ENCODE data around the gene GRHL1.

Gene GRHL1

DNA sequence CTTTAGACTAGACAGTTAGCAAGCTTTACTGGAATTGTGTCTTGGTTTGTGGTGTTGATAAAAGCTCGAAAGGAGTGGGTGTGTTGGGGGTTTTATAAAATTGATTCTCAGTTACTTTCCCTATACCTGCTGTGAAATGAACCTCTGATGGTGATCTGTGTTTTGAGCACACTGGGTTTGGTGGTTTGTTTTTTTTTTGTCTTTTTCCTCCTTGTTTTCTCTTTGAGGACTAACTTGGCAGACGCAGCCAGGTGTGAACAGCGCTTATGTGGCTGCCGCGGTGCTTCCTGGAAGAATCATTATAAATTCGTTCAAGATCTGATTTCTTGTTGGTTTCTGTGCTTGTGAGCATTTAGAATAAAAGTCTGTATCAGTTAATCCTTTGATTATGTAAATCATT, 28.5 kb downstream of the GRHL1 start:
- Histone ChIP-seq H3K9me3 (ENCODE audit: control insufficient read depth, insufficient read depth, low read length) (no peaks in the 10 kb centered on the region), H3K4me3 (ENCODE audit: low read depth, low read length) (no peak overlapping the region), H3K9ac (ENCODE audit: low read depth, low read length) (no peak overlapping the region), H3K27me3 (ENCODE audit: control insufficient read depth, insufficient read depth, low read length) (no peaks in the 10 kb centered on the region), H3K36me3 (ENCODE audit: control insufficient read depth, insufficient read depth, low read length) (no peaks in the 10 kb centered on the region), H3K4me1 (ENCODE audit: control insufficient read depth, insufficient read depth, low read length) (no peaks in the 10 kb centered on the region)

DNA sequence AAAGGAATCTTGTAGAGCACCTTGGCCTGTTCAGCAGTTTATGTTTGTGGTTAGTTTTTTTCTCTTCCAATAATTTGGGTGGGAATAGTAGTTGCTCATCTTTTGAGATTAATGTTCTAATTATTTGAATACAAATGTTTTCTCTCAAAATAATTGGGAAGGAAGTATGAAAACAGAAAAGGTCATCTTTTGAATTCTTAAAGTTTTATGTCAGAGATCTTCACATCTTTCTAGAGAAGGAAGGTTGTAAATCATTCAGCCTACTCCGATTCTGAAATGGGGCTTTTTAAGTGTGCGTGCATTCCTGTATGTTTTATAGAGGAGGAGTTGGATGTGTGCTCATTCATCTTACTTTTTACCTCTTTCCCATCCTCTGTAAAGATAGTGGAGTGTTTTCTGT, 29.0 kb downstream of the GRHL1 start:
- H3K27me3 ChIP-seq (ENCODE audit: control insufficient read depth, insufficient read depth, low read length), result no peaks in the 10 kb centered on the region
- H3K4me1 ChIP-seq (ENCODE audit: control insufficient read depth, insufficient read depth, low read length), result no peaks in the 10 kb centered on the region
- no peak overlapping the region for H3K9ac ChIP-seq (ENCODE audit: low read depth, low read length)
- H3K9me3 ChIP-seq (ENCODE audit: control insufficient read depth, insufficient read depth, low read length), result no peaks in the 10 kb centered on the region
- no peak overlapping the region for H3K4me3 ChIP-seq (ENCODE audit: low read depth, low read length)
- no peaks in the 10 kb centered on the region for H3K36me3 ChIP-seq (ENCODE audit: control insufficient read depth, insufficient read depth, low read length)

DNA sequence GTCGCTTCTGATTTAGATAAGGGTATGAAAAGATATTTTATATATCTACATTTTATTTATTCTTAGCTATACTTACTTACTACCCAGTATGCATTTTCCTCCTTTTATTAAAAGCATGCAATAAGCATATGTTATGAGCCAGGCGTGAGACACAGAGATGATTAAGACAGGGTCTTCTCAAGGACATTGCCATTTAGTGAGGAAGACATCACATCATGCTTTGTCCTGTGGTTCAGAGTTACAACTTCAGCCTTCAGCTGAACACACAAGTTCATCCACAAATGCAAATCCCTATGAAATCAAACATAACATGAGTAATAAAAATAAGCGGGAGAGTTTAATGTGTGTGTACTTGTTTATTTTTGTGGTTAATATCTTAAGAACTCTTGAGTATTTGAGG, 30.2 kb downstream of the GRHL1 start:
- no peaks in the 10 kb centered on the region for H3K4me1 ChIP-seq (ENCODE audit: control insufficient read depth, insufficient read depth, low read length)
- H3K4me3 ChIP-seq (ENCODE audit: low read depth, low read length), result no peak overlapping the region
- H3K27me3 ChIP-seq (ENCODE audit: control insufficient read depth, insufficient read depth, low read length), result no peaks in the 10 kb centered on the region
- no peaks in the 10 kb centered on the region for H3K36me3 ChIP-seq (ENCODE audit: control insufficient read depth, insufficient read depth, low read length)
- H3K9me3 ChIP-seq (ENCODE audit: control insufficient read depth, insufficient read depth, low read length), result no peaks in the 10 kb centered on the region
- H3K9ac ChIP-seq (ENCODE audit: low read depth, low read length), result no peak overlapping the region

DNA sequence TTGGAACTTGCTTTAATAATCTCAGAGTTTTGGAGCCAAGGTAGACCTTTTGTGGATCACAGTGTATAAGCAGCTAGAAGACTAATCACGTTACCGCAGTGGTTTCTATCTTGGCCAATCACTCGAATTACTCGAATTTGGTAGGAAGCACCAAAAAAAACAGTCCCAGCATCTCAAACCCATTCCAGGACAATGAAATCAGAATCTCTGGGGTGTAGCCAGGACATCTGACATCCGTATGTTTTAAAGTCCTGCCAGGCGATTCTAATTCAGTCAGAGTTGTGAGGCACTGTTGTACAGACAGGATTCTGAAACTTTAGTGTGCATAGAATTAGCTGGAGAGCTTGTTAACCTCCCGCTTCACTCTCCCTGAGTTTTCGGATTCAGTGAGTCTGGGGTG, 30.8 kb downstream of the GRHL1 start:
- Histone ChIP-seq H3K9me3 (ENCODE audit: control insufficient read depth, insufficient read depth, low read length) (no peaks in the 10 kb centered on the region), H3K27me3 (ENCODE audit: control insufficient read depth, insufficient read depth, low read length) (no peaks in the 10 kb centered on the region), H3K36me3 (ENCODE audit: control insufficient read depth, insufficient read depth, low read length) (no peaks in the 10 kb centered on the region), H3K4me1 (ENCODE audit: control insufficient read depth, insufficient read depth, low read length) (no peaks in the 10 kb centered on the region), H3K4me3 (ENCODE audit: low read depth, low read length) (no peak overlapping the region), H3K9ac (ENCODE audit: low read depth, low read length) (no peak overlapping the region)

DNA sequence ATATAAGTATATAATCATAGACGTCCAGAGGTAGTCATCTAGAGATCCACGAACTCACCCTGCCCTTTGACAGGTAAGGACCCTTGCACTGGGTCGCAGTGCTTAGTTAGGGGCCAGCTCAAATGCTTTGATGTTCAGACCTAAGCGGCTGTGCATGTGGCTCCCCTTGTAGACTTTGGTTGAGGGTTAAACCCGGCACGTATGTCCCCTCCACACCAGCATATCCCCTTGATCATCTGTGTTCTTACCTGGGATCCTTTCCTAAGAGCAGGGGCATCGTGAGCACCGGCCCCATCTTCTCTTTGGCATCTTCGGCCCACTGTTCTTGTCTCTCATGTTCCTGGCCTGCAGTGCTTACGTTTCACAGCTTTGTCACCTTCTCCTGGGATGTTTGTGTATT, 31.4 kb downstream of the GRHL1 start:
- Histone ChIP-seq H3K36me3 (ENCODE audit: control insufficient read depth, insufficient read depth, low read length) (no peaks in the 10 kb centered on the region), H3K4me3 (ENCODE audit: low read depth, low read length) (no peak overlapping the region), H3K4me1 (ENCODE audit: control insufficient read depth, insufficient read depth, low read length) (no peaks in the 10 kb centered on the region), H3K9me3 (ENCODE audit: control insufficient read depth, insufficient read depth, low read length) (no peaks in the 10 kb centered on the region), H3K27me3 (ENCODE audit: control insufficient read depth, insufficient read depth, low read length) (no peaks in the 10 kb centered on the region), H3K9ac (ENCODE audit: low read depth, low read length) (no peak overlapping the region)

DNA sequence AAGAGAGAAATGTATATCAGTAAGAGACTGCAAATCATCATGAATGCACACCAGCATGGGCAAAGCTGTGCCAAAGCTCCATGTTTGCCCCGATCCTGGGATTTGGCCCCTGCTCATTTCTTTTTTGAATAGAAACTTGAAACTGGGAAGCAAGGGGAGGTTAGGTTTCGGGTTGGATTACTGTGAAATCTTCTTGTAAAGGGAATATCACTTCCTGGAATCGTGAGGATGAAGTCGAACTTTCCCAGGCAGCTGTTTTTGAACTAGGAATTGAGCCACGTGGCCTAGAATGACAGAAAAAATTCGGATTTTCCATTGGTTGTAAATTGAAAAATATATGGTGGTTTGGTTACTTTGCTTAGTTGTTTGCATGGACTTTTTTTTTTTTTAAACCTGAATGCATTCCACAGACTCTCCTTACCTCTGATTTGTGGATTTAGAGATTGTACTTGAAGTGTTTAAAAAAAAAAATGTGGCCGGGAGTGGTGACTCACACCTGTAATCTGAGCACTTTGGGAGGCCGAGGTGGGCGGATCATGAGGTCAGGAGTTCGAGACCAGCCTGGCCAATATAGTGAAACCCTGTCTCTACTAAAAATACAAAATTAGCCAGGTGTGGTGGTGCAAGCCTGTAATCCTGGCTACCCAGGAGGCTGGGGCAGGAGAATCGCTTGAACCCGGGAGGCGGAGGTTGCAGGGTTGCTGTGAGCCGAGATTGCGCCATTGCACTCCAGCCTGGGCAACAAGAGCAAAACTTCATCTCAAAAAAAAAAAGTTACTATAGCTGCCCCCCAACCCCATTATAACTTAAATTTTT, 32.1 kb downstream of the GRHL1 start:
- Histone ChIP-seq H3K4me3 (ENCODE audit: low read depth, low read length) (no peak overlapping the region), H3K9ac (ENCODE audit: low read depth, low read length) (no peak overlapping the region), H3K4me1 (ENCODE audit: control insufficient read depth, insufficient read depth, low read length) (no peaks in the 10 kb centered on the region), H3K36me3 (ENCODE audit: control insufficient read depth, insufficient read depth, low read length) (no peaks in the 10 kb centered on the region), H3K27me3 (ENCODE audit: control insufficient read depth, insufficient read depth, low read length) (no peaks in the 10 kb centered on the region), H3K9me3 (ENCODE audit: control insufficient read depth, insufficient read depth, low read length) (no peaks in the 10 kb centered on the region)

DNA sequence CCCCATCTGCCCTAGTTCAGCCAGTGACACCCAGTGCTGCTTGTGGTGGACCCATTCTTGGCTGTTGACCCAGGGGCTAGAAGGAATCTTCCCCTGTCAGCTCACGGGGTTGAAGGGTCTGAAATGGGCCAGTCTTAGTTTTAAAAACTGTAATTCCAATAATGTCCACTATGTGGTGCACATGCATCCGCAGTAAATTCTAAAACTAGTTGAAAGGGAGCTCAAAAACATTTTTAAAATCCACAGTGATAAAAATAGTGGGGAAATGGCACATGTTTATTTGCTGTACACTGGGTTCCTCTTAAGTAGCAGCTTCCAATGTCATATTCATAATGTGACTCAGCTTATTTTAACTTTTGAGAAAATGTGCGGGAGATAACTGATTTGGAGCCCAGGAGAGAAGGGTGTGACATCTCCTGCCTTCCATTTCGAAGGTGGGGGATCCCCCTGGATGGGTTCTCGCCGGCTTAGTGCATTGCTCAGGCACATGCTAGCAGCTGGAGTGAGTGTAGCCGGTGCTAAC, 32.8 kb downstream of the GRHL1 start:
- no peaks in the 10 kb centered on the region for H3K9me3 ChIP-seq (ENCODE audit: control insufficient read depth, insufficient read depth, low read length)
- no peaks in the 10 kb centered on the region for H3K36me3 ChIP-seq (ENCODE audit: control insufficient read depth, insufficient read depth, low read length)
- no peaks in the 10 kb centered on the region for H3K27me3 ChIP-seq (ENCODE audit: control insufficient read depth, insufficient read depth, low read length)
- H3K9ac ChIP-seq (ENCODE audit: low read depth, low read length), result no peak overlapping the region
- H3K4me1 ChIP-seq (ENCODE audit: control insufficient read depth, insufficient read depth, low read length), result no peaks in the 10 kb centered on the region
- no peak overlapping the region for H3K4me3 ChIP-seq (ENCODE audit: low read depth, low read length)

DNA sequence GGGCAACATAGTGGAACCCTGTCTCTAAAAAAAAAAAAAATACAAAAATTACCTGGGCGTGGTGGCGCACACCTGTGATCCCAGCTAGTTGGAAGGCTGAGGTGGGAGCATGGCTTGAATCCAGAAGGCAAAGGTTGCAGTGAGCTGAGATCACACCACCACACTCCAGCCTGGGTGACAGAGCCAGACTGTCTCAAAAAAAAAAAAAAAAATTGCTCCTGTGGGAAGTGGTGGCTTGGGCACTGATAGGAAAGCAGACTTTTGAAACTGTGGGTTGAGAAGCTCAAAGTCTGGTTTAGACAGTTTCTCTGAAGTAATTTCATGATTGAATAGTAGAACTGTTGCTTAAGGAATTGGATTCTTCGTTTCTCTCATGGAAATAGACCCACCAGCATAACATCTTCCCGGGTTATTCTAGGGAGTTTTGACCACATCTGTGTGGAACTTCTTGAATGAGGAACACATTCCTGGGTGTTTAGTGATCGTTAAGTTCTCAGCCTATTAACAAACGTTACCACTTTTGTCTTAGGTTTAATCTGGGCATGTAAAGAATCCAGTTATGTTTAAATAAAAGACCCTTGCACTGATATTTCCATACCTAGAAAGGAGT, 33.5 kb downstream of the GRHL1 start:
- Histone ChIP-seq H3K4me3 (ENCODE audit: low read depth, low read length) (no peak overlapping the region), H3K9me3 (ENCODE audit: control insufficient read depth, insufficient read depth, low read length) (no peaks in the 10 kb centered on the region), H3K27me3 (ENCODE audit: control insufficient read depth, insufficient read depth, low read length) (no peaks in the 10 kb centered on the region), H3K4me1 (ENCODE audit: control insufficient read depth, insufficient read depth, low read length) (no peaks in the 10 kb centered on the region), H3K9ac (ENCODE audit: low read depth, low read length) (no peak overlapping the region), H3K36me3 (ENCODE audit: control insufficient read depth, insufficient read depth, low read length) (no peaks in the 10 kb centered on the region)

DNA sequence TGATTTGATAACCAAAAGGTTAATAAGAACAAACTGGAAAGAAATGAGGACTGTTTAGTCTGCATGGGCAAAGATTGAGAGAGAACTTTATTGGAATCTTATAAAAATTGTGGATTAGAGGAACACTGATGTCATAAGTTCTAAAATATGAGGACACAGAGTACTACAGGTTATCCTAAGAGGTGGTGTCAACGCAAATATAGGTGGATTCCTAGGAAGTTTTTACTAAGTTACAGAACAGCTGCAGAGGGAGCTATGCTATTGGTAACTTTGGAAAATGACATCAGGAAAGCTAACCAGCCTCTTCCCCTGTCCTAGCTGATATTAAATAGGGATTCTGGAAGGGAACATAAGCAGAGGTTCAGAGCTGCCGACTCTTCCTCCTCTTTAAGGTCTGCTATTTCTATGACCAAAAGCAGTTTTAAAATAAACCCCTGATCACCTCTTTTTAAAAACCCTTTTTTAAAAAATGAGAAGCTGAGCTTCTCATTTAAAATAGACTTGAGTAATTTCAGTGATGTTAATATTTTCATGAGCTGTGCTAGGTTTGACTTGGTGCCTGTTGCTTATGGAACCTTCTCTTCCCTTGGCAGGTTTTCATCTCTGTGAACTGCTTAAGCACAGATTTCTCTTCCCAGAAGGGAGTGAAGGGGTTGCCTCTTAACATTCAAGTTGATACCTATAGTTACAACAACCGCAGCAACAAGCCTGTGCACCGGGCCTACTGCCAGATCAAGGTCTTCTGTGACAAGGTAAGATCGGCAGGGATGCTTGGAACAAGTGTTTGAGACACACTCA, 34.2 kb downstream of the GRHL1 start:
- no peaks in the 10 kb centered on the region for H3K4me1 ChIP-seq (ENCODE audit: control insufficient read depth, insufficient read depth, low read length)
- no peaks in the 10 kb centered on the region for H3K9me3 ChIP-seq (ENCODE audit: control insufficient read depth, insufficient read depth, low read length)
- no peaks in the 10 kb centered on the region for H3K27me3 ChIP-seq (ENCODE audit: control insufficient read depth, insufficient read depth, low read length)
- H3K9ac ChIP-seq (ENCODE audit: low read depth, low read length), result no peak overlapping the region
- H3K4me3 ChIP-seq (ENCODE audit: low read depth, low read length), result no peak overlapping the region
- no peaks in the 10 kb centered on the region for H3K36me3 ChIP-seq (ENCODE audit: control insufficient read depth, insufficient read depth, low read length)

DNA sequence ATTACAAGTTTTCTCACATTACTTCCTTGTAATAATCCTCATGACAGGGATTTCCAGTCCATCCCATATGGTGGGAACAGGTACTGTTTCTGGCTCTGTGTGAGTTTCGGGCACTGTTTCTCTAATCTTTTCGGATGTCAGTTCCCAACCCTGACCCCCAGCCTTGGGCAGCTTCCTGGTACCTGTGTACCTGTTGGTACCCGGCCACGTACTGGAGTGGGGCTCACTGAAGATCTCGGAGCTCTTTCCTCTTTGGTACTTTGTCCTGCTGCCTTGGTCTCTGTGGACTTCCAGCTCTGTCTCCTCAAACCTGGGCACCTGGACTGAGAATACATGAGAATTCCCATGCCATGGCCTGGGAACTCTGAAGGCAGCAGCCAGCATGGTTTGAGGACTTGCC, 36.8 kb downstream of the GRHL1 start:
- Histone ChIP-seq H3K4me3 (ENCODE audit: low read depth, low read length) (no peak overlapping the region), H3K27me3 (ENCODE audit: control insufficient read depth, insufficient read depth, low read length) (no peaks in the 10 kb centered on the region), H3K4me1 (ENCODE audit: control insufficient read depth, insufficient read depth, low read length) (no peaks in the 10 kb centered on the region), H3K9ac (ENCODE audit: low read depth, low read length) (no peak overlapping the region), H3K9me3 (ENCODE audit: control insufficient read depth, insufficient read depth, low read length) (no peaks in the 10 kb centered on the region), H3K36me3 (ENCODE audit: control insufficient read depth, insufficient read depth, low read length) (no peaks in the 10 kb centered on the region)

DNA sequence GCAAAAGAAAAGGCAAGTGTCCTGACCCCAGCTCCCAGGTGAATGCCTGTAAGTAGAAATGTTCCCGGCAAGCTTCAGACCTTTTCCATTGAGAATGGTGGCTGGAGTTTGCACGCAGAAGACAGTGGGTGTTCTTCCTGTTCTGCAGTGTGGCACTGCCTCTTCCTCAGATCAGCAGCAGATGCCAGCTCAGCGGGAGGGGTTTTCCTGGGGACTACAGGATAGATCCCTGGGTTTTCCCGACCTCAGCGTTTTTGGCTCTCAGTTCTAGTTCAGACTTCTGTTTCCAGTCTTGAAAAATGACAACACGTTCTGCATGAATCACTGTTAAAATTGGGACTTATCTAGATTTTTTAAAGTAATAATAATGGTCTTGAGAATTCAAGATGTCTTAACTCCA, 39.2 kb downstream of the GRHL1 start:
- Histone ChIP-seq H3K27me3 (ENCODE audit: control insufficient read depth, insufficient read depth, low read length) (no peaks in the 10 kb centered on the region), H3K9ac (ENCODE audit: low read depth, low read length) (no peak overlapping the region), H3K36me3 (ENCODE audit: control insufficient read depth, insufficient read depth, low read length) (no peaks in the 10 kb centered on the region)

More for the DNA sequence above, 39.2 kb downstream of the GRHL1 start:
- no peak overlapping the region for H3K4me3 ChIP-seq (ENCODE audit: low read depth, low read length)
- H3K9me3 ChIP-seq (ENCODE audit: control insufficient read depth, insufficient read depth, low read length), result no peaks in the 10 kb centered on the region
- no peaks in the 10 kb centered on the region for H3K4me1 ChIP-seq (ENCODE audit: control insufficient read depth, insufficient read depth, low read length)
